K562 (cell line): ENCODE results near the gene UFC1. TPM values are rescaled to one million over a fixed set of nuclear protein-coding genes. Genes with fewer than 3 reads are reported as not detected.

ENCODE experiments used
- BRF1 ChIP-seq: IDR thresholded peaks from 3 replicates; pipeline ENCODE4 v1.6.1; 2011; ENCODE audit warnings: borderline replicate concordance, mild to moderate bottlenecking; ENCODE audit not compliant: insufficient read length; ENCODE audit errors: extremely low read depth
- CBX1 ChIP-seq: sonication (generic); IDR thresholded peaks from 2 replicates; pipeline ENCODE4 v1.6.1; 2016; ENCODE audit warnings: antibody characterized with exemption, low read depth, mild to moderate bottlenecking
- ELF4 ChIP-seq: fragments of 450-650 bp; formaldehyde crosslinking; IDR thresholded peaks from 2 replicates; pipeline ENCODE4 v1.4.0; 2022; ENCODE audit warnings: missing genetic modification characterization
- ETV6 ChIP-seq, 3 experiments: fragments of 150-350 bp in 1 of 3; sonication (generic) in 1 of 3; formaldehyde crosslinking in 1 of 3; IDR thresholded peaks; 2 replicates each; pipeline versions ENCODE4 v1.6.1 to v1.8.0; 2014 to 2022; ENCODE audit warnings: borderline replicate concordance in 2 of 3, low read depth in 2 of 3, antibody characterized with exemption in 1 of 3, low read length in 1 of 3, mild to moderate bottlenecking in 1 of 3, missing genetic modification reagents in 1 of 3
- MEF2D ChIP-seq: conservative IDR thresholded peaks from 2 replicates; pipeline ENCODE4 v1.6.1; 2016; ENCODE audit warnings: low read depth, missing genetic modification characterization, missing compliant biosample characterization
- MTF1 ChIP-seq: fragments of 250-450 bp; sonication (Bioruptor Pico); IDR thresholded peaks from 2 replicates; pipeline ENCODE4 v1.9.0; 2021; ENCODE audit warnings: moderate library complexity, mild to moderate bottlenecking, inconsistent platforms, borderline replicate concordance
- NCOA4 ChIP-seq: fragments of 450-650 bp; IDR thresholded peaks from 2 replicates; pipeline ENCODE4 v1.6.1; 2018; ENCODE audit warnings: mild to moderate bottlenecking; ENCODE audit not compliant: partially characterized antibody
- NR3C1 ChIP-seq: sonication (generic); formaldehyde crosslinking; IDR thresholded peaks from 2 replicates; pipeline ENCODE4 v1.8.1; 2022; ENCODE audit warnings: missing genetic modification reagents
- PRMT5 ChIP-seq: sonication (generic); formaldehyde crosslinking; IDR thresholded peaks from 2 replicates; pipeline ENCODE4 v1.5.0; 2020; ENCODE audit warnings: missing genetic modification reagents
- RBM17 ChIP-seq: fragments of 200-400 bp; formaldehyde crosslinking; IDR thresholded peaks from 2 replicates; pipeline ENCODE4 v1.6.1; 2017; ENCODE audit warnings: low read depth, mild to moderate bottlenecking, low read length, borderline replicate concordance
- SRSF3 ChIP-seq: fragments of 200-400 bp; formaldehyde crosslinking; IDR thresholded peaks from 2 replicates; pipeline ENCODE4 v1.6.1; 2016; ENCODE audit warnings: mild to moderate bottlenecking, low read length, moderate library complexity; ENCODE audit not compliant: insufficient read depth
- TOE1 ChIP-seq, 2 experiments: fragments of 450-650 bp in 1 of 2; sonication (generic) in 1 of 2; formaldehyde crosslinking in 1 of 2; IDR thresholded peaks; 2 replicates each; pipeline versions ENCODE4 v1.7.1 to v1.8.0; 2016 to 2022; ENCODE audit warnings: borderline replicate concordance in 2 of 2, mild to moderate bottlenecking in 2 of 2, antibody characterized with exemption in 1 of 2, inconsistent platforms in 1 of 2, low read depth in 1 of 2, missing genetic modification reagents in 1 of 2, moderate library complexity in 1 of 2
- XRCC4 ChIP-seq: IDR thresholded peaks from one replicate; pipeline ENCODE4 v1.6.1; 2011; ENCODE audit not compliant: insufficient read depth, insufficient read length; ENCODE audit errors: extremely low read depth
- YY1 ChIP-seq, 3 experiments: IDR thresholded peaks; 2 replicates each; pipeline ENCODE4 v1.6.1; 2011; ENCODE audit warnings: low read length in 2 of 3, mild to moderate bottlenecking in 2 of 3, moderate library complexity in 2 of 3, borderline replicate concordance in 1 of 3, control low read depth in 1 of 3, low read depth in 1 of 3; ENCODE audit not compliant: insufficient read depth in 3 of 3, insufficient replicate concordance in 2 of 3, control insufficient read depth in 1 of 3, insufficient read length in 1 of 3; ENCODE audit errors: extremely low read depth in 1 of 3
- ZFP36 ChIP-seq: fragments of 150-350 bp; IDR thresholded peaks from 2 replicates; pipeline ENCODE4 v1.6.1; 2018; ENCODE audit warnings: low read length, low read depth; ENCODE audit not compliant: partially characterized antibody
- ZKSCAN3 ChIP-seq: fragments of 250-450 bp; sonication (Bioruptor Pico); IDR thresholded peaks from 2 replicates; pipeline ENCODE4 v1.4.0; 2020
- ZNF316 ChIP-seq: fragments of 450-650 bp; IDR thresholded peaks from 2 replicates; pipeline ENCODE4 v1.6.1; 2016
- ZNF764 ChIP-seq: fragments of 250-450 bp; sonication (Bioruptor Pico); IDR thresholded peaks from 2 replicates; pipeline ENCODE4 v1.4.0; 2020; ENCODE audit warnings: low read depth, mild to moderate bottlenecking, moderate library complexity
- ZNF766 ChIP-seq: fragments of 200-800 bp; sonication (Bioruptor generic); conservative IDR thresholded peaks from 2 replicates; pipeline ENCODE4 v1.6.1; 2016; ENCODE audit warnings: missing genetic modification characterization, missing compliant biosample characterization
- polyA plus RNA-seq, 8 experiments: library from polyadenylated mRNA; depleted of rRNA in 4 of 8; stranded (reverse) in 5 of 8; unstranded in 3 of 8; fragments of >200 nt; fragmentation: Nextera tagmentation in 2 of 8; fragmentation: Illumina TruSeq in 1 of 8; extraction: Ambion mirVana in 2 of 8; extraction: Trizol in 1 of 8; gene quantifications; 2 replicates each; pipeline versions ENCODE4 v1.2.1 to v1.2.3, GENCODE V29; 2011 to 2014; ENCODE audit warnings: inconsistent platforms in 1 of 8, missing spikeins in 1 of 8
- total RNA-seq, 7 experiments: library from RNA; depleted of rRNA in 6 of 7; stranded (reverse); fragments of >200 nt in 6 of 7; fragmentation: Illumina TruSeq in 2 of 7; extraction: Trizol in 2 of 7; gene quantifications; 2 replicates each; pipeline versions ENCODE4 v1.2.1 to v1.2.3, GENCODE V29; 2011 to 2021; ENCODE audit warnings: low replicate concordance in 1 of 7
- TF ChIP-seq, protein P1 (sequence below): IDR thresholded peaks from 2 replicates; pipeline ENCODE4 v1.6.1; 2011; ENCODE audit not compliant: insufficient read length; ENCODE audit errors: extremely low read depth
- TF ChIP-seq, protein P2 (sequence below), 2 experiments: fragments of 200-800 bp in 1 of 2; sonication (Bioruptor generic) in 1 of 2; sonication (generic) in 1 of 2; formaldehyde crosslinking in 1 of 2; IDR thresholded peaks in 1 of 2; conservative IDR thresholded peaks in 1 of 2; 2 replicates each; pipeline versions ENCODE4 v1.5.0 to v1.6.1; 2016 to 2020; ENCODE audit warnings: missing compliant biosample characterization in 1 of 2, missing genetic modification characterization in 1 of 2, missing genetic modification reagents in 1 of 2
- TF ChIP-seq, protein P3 (sequence below): fragments of 250-450 bp; sonication (Bioruptor Pico); IDR thresholded peaks from 2 replicates; pipeline ENCODE4 v1.4.0; 2020; ENCODE audit warnings: mild to moderate bottlenecking

The UFC1 gene
- total and polyA plus RNA-seq, 9 of the 15 experiments (the other 6 are each of a cell fraction or from before 2014, with no cell fraction given) = 92.8 to 220 (median 161) TPM

- no peak for TF ChIP-seq NCOA4
- TF ChIP-seq CBX1 = 0 out of 2 replicates have a peak, but pooled peaks have one; percentile 60
- no peak for TF ChIP-seq BRF1
- no peak for TF ChIP-seq NR3C1 (CRISPR knock-in tag)
- no peak for TF ChIP-seq SRSF3
- no peak for TF ChIP-seq RBM17
- peak; percentile 95 for TF ChIP-seq ZNF766 (CRISPR knock-in tag)
- no peak for TF ChIP-seq ZNF764 (CRISPR knock-in tag)
- TF ChIP-seq, protein P1, sequence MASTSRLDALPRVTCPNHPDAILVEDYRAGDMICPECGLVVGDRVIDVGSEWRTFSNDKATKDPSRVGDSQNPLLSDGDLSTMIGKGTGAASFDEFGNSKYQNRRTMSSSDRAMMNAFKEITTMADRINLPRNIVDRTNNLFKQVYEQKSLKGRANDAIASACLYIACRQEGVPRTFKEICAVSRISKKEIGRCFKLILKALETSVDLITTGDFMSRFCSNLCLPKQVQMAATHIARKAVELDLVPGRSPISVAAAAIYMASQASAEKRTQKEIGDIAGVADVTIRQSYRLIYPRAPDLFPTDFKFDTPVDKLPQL = no peak
- no peak for TF ChIP-seq ZFP36
- TF ChIP-seq XRCC4 = no peak
- no peak for TF ChIP-seq TOE1 (IDR thresholded peaks at IDR 0.05; ENCODE audit: borderline replicate concordance)
- no peak for TF ChIP-seq TOE1 (CRISPR knock-in tag; IDR thresholded peaks at IDR 0.05; ENCODE audit: borderline replicate concordance, low read depth)
- no peak for TF ChIP-seq MEF2D
- TF ChIP-seq PRMT5 = no peak
- TF ChIP-seq, protein P2, sequence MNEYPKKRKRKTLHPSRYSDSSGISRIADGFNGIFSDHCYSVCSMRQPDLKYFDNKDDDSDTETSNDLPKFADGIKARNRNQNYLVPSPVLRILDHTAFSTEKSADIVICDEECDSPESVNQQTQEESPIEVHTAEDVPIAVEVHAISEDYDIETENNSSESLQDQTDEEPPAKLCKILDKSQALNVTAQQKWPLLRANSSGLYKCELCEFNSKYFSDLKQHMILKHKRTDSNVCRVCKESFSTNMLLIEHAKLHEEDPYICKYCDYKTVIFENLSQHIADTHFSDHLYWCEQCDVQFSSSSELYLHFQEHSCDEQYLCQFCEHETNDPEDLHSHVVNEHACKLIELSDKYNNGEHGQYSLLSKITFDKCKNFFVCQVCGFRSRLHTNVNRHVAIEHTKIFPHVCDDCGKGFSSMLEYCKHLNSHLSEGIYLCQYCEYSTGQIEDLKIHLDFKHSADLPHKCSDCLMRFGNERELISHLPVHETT (CRISPR knock-in tag; conservative IDR thresholded peaks at IDR 0.05 in 1 of 2, IDR thresholded peaks at IDR 0.05 in 1 of 2) = peak in 1 of 2 experiments; percentile 100; a peak in 2 of 4 replicates
- TF ChIP-seq, protein P3, sequence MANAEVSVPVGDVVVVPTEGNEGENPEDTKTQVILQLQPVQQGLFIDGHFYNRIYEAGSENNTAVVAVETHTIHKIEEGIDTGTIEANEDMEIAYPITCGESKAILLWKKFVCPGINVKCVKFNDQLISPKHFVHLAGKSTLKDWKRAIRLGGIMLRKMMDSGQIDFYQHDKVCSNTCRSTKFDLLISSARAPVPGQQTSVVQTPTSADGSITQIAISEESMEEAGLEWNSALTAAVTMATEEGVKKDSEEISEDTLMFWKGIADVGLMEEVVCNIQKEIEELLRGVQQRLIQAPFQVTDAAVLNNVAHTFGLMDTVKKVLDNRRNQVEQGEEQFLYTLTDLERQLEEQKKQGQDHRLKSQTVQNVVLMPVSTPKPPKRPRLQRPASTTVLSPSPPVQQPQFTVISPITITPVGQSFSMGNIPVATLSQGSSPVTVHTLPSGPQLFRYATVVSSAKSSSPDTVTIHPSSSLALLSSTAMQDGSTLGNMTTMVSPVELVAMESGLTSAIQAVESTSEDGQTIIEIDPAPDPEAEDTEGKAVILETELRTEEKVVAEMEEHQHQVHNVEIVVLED (CRISPR knock-in tag) = peak; percentile 63; the same call in 1 of the 2 replicates
- TF ChIP-seq ZKSCAN3 (CRISPR knock-in tag) = no peak
- TF ChIP-seq MTF1 (CRISPR knock-in tag) = no peak
- TF ChIP-seq YY1 (IDR thresholded peaks at IDR 0.05; ENCODE audit: borderline replicate concordance in 1 of 3, control insufficient read depth in 1 of 3, extremely low read depth in 1 of 3, insufficient read depth in 3 of 3, insufficient read length in 1 of 3, insufficient replicate concordance in 2 of 3, low read depth in 1 of 3, low read length in 2 of 3) = peak; percentile 98 to 99 (median 98)
- no peak for TF ChIP-seq ELF4 (CRISPR knock-in tag)
- no peak for TF ChIP-seq ZNF316
- TF ChIP-seq ETV6 (IDR thresholded peaks at IDR 0.05; ENCODE audit: borderline replicate concordance in 1 of 2, low read depth in 2 of 2, low read length in 1 of 2) = peak in 1 of 2 experiments; percentile 41; a peak in 1 of 4 replicates
- no peak for TF ChIP-seq ETV6 (CRISPR knock-in tag; IDR thresholded peaks at IDR 0.05; ENCODE audit: borderline replicate concordance)
Measured at GRCh38 chr1:161132410-161133219, 21.2 kb upstream of the UFC1 start, which contains the start of gene DEDD (continued).
